IMR-90 (cell line): ENCODE results near the gene HERC5. TPM values are rescaled to one million over a fixed set of nuclear protein-coding genes. Genes with fewer than 3 reads are reported as not detected.

Experiments
- ATAC-seq: fragments of 200-7000 bp; cut with Tn5 transposase; 2 replicates; pipeline ENCODE4 v1.9.1; 2020; ENCODE audit warnings: low read depth, mild to moderate bottlenecking, moderate library complexity
- BruUV-seq: library from RNA; stranded (reverse); fragments of 400-500 nt; replicated peaks from 2 replicates; lab custom pipeline; 2021; lab: Mats Ljungman, UMichigan
- CTCF ChIA-PET: fragments of 300-600 bp; formaldehyde crosslinking; extraction: SDS; loops from one replicate; lab custom pipeline; 2021; ENCODE audit warnings: antibody characterized with exemption; lab: Yijun Ruan, JAX
- POLR2A ChIA-PET: fragments of 300-600 bp; sonication (Branson Sonifier 250); formaldehyde crosslinking; loops from one replicate; lab custom pipeline; 2022; ENCODE audit warnings: antibody characterized with exemption; ENCODE audit not compliant: unreplicated experiment; lab: Charles Lee
- DNase-seq: peaks from one replicate; pipeline ENCODE4 v3.0.0; 2013
- H2AFZ ChIP-seq: replicated peaks from 2 replicates; pipeline ENCODE3; 2013; ENCODE audit warnings: low read length, mild to moderate bottlenecking; ENCODE audit not compliant: poor library complexity
- H2AK5ac ChIP-seq: 2 replicates; pipeline ENCODE4 v1.6.1; 2013; ENCODE audit warnings: low read depth, low read length, inconsistent platforms
- H2AK9ac ChIP-seq: replicated peaks from 2 replicates; pipeline ENCODE3; 2013; ENCODE audit warnings: mild to moderate bottlenecking, low read depth, low read length, moderate library complexity; ENCODE audit not compliant: poor library complexity
- H2BK120ac ChIP-seq: 2 replicates; pipeline ENCODE4 v1.6.1; 2013; ENCODE audit warnings: low read depth, low read length, inconsistent platforms
- H2BK15ac ChIP-seq: 3 replicates; pipeline ENCODE4 v1.6.1; 2013; ENCODE audit warnings: low read depth, low read length, inconsistent platforms
- H2BK20ac ChIP-seq: 2 replicates; pipeline ENCODE4 v1.6.1; 2013; ENCODE audit warnings: low read depth, mild to moderate bottlenecking, inconsistent platforms, low read length, moderate library complexity
- H2BK5ac ChIP-seq: 2 replicates; pipeline ENCODE4 v1.6.1; 2013; ENCODE audit warnings: mild to moderate bottlenecking, low read depth, low read length, inconsistent platforms; ENCODE audit not compliant: poor library complexity, severe bottlenecking
- H3K14ac ChIP-seq: replicated peaks from 2 replicates; pipeline ENCODE4 v1.6.1; 2013; ENCODE audit warnings: low read depth, low read length, inconsistent platforms
- H3K18ac ChIP-seq: 2 replicates; pipeline ENCODE4 v1.6.1; 2013; ENCODE audit warnings: low read depth, low read length, control low read depth
- H3K23ac ChIP-seq: 2 replicates; pipeline ENCODE4 v1.6.1; 2013; ENCODE audit warnings: low read depth, low read length, inconsistent platforms
- H3K27ac ChIP-seq: 2 replicates; pipeline ENCODE4 v1.5.1; 2013; ENCODE audit warnings: mild to moderate bottlenecking, control low read depth, low read length; ENCODE audit not compliant: insufficient read depth
- H3K27me3 ChIP-seq: 2 replicates; pipeline ENCODE4 v1.6.1; 2013; ENCODE audit warnings: low read length; ENCODE audit not compliant: control insufficient read depth, insufficient read depth
- H3K36me3 ChIP-seq: 2 replicates; pipeline ENCODE4 v1.6.1; 2013; ENCODE audit warnings: low read length, mixed read lengths; ENCODE audit not compliant: control insufficient read depth, insufficient read depth
- H3K4ac ChIP-seq: 2 replicates; pipeline ENCODE4 v1.6.1; 2013; ENCODE audit warnings: low read depth, low read length, inconsistent platforms
- H3K4me1 ChIP-seq: 2 replicates; pipeline ENCODE4 v1.6.1; 2013; ENCODE audit warnings: low read length, mixed read lengths; ENCODE audit not compliant: control insufficient read depth, insufficient read depth
- H3K4me2 ChIP-seq: 2 replicates; pipeline ENCODE4 v1.6.1; 2013; ENCODE audit warnings: low read depth, mild to moderate bottlenecking, control low read depth, low read length, moderate library complexity
- H3K4me3 ChIP-seq: 2 replicates; pipeline ENCODE4 v1.5.1; 2013; ENCODE audit warnings: low read depth, mild to moderate bottlenecking, control low read depth, low read length, moderate library complexity; ENCODE audit not compliant: insufficient read depth
- H3K56ac ChIP-seq: 2 replicates; pipeline ENCODE4 v1.6.1; 2013; ENCODE audit warnings: low read length, inconsistent platforms; ENCODE audit not compliant: insufficient read depth; ENCODE audit errors: extremely low read depth
- H3K79me1 ChIP-seq, 2 experiments: 2 replicates each; pipeline ENCODE4 v1.6.1; 2013; ENCODE audit warnings: low read length in 2 of 2, inconsistent platforms in 1 of 2, low read depth in 1 of 2
- H3K9ac ChIP-seq: 2 replicates; pipeline ENCODE4 v1.6.1; 2013; ENCODE audit warnings: low read depth, low read length, control low read depth
- H3K9me1 ChIP-seq: 2 replicates; pipeline ENCODE4 v1.6.1; 2013; ENCODE audit warnings: low read length, inconsistent platforms; ENCODE audit not compliant: insufficient read depth
- H3K9me3 ChIP-seq: 2 replicates; pipeline ENCODE4 v1.6.1; 2013; ENCODE audit warnings: low read length; ENCODE audit not compliant: control insufficient read depth, insufficient read depth
- H4K20me1 ChIP-seq: 2 replicates; pipeline ENCODE4 v1.6.1; 2013; ENCODE audit warnings: low read length, inconsistent platforms; ENCODE audit not compliant: insufficient read depth
- H4K5ac ChIP-seq: 2 replicates; pipeline ENCODE4 v1.6.1; 2013; ENCODE audit warnings: mild to moderate bottlenecking, low read depth, low read length, control low read depth
- H4K8ac ChIP-seq, 2 experiments: 2 replicates each; pipeline ENCODE4 v1.6.1; 2013; ENCODE audit warnings: low read depth in 2 of 2, low read length in 2 of 2, control low read depth in 1 of 2, inconsistent platforms in 1 of 2
- H4K91ac ChIP-seq: 2 replicates; pipeline ENCODE4 v1.6.1; 2013; ENCODE audit warnings: low read depth, low read length, inconsistent platforms; ENCODE audit not compliant: insufficient read depth
- BHLHE40 ChIP-seq: fragments of 150-350 bp; IDR thresholded peaks from 2 replicates; pipeline ENCODE4 v1.6.1; 2016; ENCODE audit warnings: mild to moderate bottlenecking, low read depth, low read length
- CEBPB ChIP-seq: IDR thresholded peaks from 2 replicates; pipeline ENCODE4 v1.6.1; 2012; ENCODE audit warnings: low read depth, low read length, improper control_type of control experiment
- CHD1 ChIP-seq: IDR thresholded peaks from 2 replicates; pipeline ENCODE4 v1.6.1; 2012; ENCODE audit warnings: low read depth, low read length, improper control_type of control experiment
- CTCF ChIP-seq: conservative IDR thresholded peaks from 2 replicates; pipeline ENCODE4 v1.5.1; 2012; ENCODE audit warnings: mild to moderate bottlenecking, low read depth, low read length, improper control_type of control experiment
- ELK1 ChIP-seq: fragments of 150-350 bp; IDR thresholded peaks from 2 replicates; pipeline ENCODE4 v1.6.1; 2016; ENCODE audit warnings: low read depth, mild to moderate bottlenecking, low read length, moderate library complexity, borderline replicate concordance
- FOS ChIP-seq: fragments of 150-350 bp; IDR thresholded peaks from 2 replicates; pipeline ENCODE4 v1.6.1; 2016; ENCODE audit warnings: low read depth, low read length
- MAFK ChIP-seq: IDR thresholded peaks from 2 replicates; pipeline ENCODE4 v1.6.1; 2012; ENCODE audit warnings: low read depth, low read length, improper control_type of control experiment
- MAZ ChIP-seq: IDR thresholded peaks from 2 replicates; pipeline ENCODE4 v1.6.1; 2012; ENCODE audit warnings: low read depth, mild to moderate bottlenecking, low read length, improper control_type of control experiment, moderate library complexity, borderline replicate concordance
- MXI1 ChIP-seq: IDR thresholded peaks from 2 replicates; pipeline ENCODE4 v1.6.1; 2012; ENCODE audit warnings: low read depth, mild to moderate bottlenecking, low read length, moderate library complexity, borderline replicate concordance
- NFE2L2 ChIP-seq: fragments of 150-350 bp; IDR thresholded peaks from 2 replicates; pipeline ENCODE4 v1.6.1; 2016; ENCODE audit warnings: low read depth, mild to moderate bottlenecking, low read length
- POLR2A ChIP-seq: IDR thresholded peaks from 2 replicates; pipeline ENCODE4 v1.6.1; 2012; ENCODE audit warnings: mild to moderate bottlenecking, low read depth, low read length
- RAD21 ChIP-seq: IDR thresholded peaks from 2 replicates; pipeline ENCODE4 v1.6.1; 2012; ENCODE audit warnings: low read length, improper control_type of control experiment
- RCOR1 ChIP-seq: IDR thresholded peaks from 2 replicates; pipeline ENCODE4 v1.6.1; 2012; ENCODE audit warnings: mild to moderate bottlenecking, low read length, improper control_type of control experiment; ENCODE audit not compliant: insufficient replicate concordance
- RFX5 ChIP-seq: IDR thresholded peaks from 2 replicates; pipeline ENCODE4 v1.8.0; 2012; ENCODE audit warnings: low read depth, mild to moderate bottlenecking, low read length, moderate library complexity
- SMC3 ChIP-seq: fragments of 150-350 bp; IDR thresholded peaks from 2 replicates; pipeline ENCODE4 v1.6.1; 2016; ENCODE audit warnings: low read depth, mild to moderate bottlenecking, antibody characterized with exemption, low read length, moderate library complexity
- dilution Hi-C: fragments of 300-500 bp; cut with HindIII; formaldehyde crosslinking; loops from one replicate; pipeline ENCODE4 v1.14.3; 2018; ENCODE audit warnings: low sequenced_read_pairs; ENCODE audit not compliant: unreplicated experiment
- in situ Hi-C: fragments of 300-500 bp; cut with MboI; formaldehyde crosslinking; loops from 3 replicates; pipeline ENCODE4 v1.14.3; 2019; ENCODE audit warnings: low sequenced_read_pairs, inconsistent platforms, mixed read lengths
- intact Hi-C: fragments of 100-400 bp; cut with micrococcal nuclease; formaldehyde crosslinking; loops from 2 replicates; pipeline ENCODE4 v1.10.0; 2022
- polyA plus RNA-seq, 3 experiments: library from polyadenylated mRNA; depleted of rRNA; stranded (reverse); fragments of >200 nt; gene quantifications; 2 replicates each; pipeline ENCODE4 v1.2.3, GENCODE V29; 2012; ENCODE audit warnings: low replicate concordance in 1 of 3
- total RNA-seq: library from RNA; depleted of rRNA; stranded (reverse); fragments of >200 nt; gene quantifications from 2 replicates; pipeline ENCODE4 v1.2.3, GENCODE V29; 2012
- TF ChIP-seq, protein P1 (sequence below): fragments of 150-350 bp; IDR thresholded peaks from 2 replicates; pipeline ENCODE4 v1.6.1; 2017; ENCODE audit warnings: mild to moderate bottlenecking, antibody characterized with exemption, low read length, low read depth

Gene HERC5
- total and polyA plus RNA-seq, 2 of the 4 experiments (the other 2 are of a cell fraction), result under 0.01 TPM; not detected in 1

- DNase-seq (no peak), ATAC-seq (no peak)
- intact Hi-C loops (no loop called here), in situ Hi-C loops (no loop called here), dilution Hi-C loops (no loop called here)
- no TSS peak for BruUV-seq
- TF ChIP-seq FOS (no peak), MAFK (no peak), POLR2A (no peak), MAZ (no peak), RAD21 (no peak), RCOR1 (no peak), CTCF (no peak), SMC3 (no peak), RFX5 (no peak), CEBPB (no peak), MXI1 (no peak), NFE2L2 (no peak), CHD1 (no peak), ELK1 (no peak), BHLHE40 (no peak)
- TF ChIP-seq, protein P1, sequence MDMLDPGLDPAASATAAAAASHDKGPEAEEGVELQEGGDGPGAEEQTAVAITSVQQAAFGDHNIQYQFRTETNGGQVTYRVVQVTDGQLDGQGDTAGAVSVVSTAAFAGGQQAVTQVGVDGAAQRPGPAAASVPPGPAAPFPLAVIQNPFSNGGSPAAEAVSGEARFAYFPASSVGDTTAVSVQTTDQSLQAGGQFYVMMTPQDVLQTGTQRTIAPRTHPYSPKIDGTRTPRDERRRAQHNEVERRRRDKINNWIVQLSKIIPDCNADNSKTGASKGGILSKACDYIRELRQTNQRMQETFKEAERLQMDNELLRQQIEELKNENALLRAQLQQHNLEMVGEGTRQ, result no peak
- ChIA-PET POLR2A (no interaction called here), CTCF (no interaction called here)
- H3K23ac ChIP-seq, result no peak overlapping the region
- H3K27ac ChIP-seq, result no peak overlapping the region
- no peak overlapping the region for H4K5ac ChIP-seq
- no peaks in the 10 kb centered on the region for H3K79me1 ChIP-seq
- H4K8ac ChIP-seq, result no peak overlapping the region
- H3K14ac ChIP-seq, result no peak overlapping the region
- H2AFZ ChIP-seq, result no peak overlapping the region
- no peak overlapping the region for H2BK5ac ChIP-seq
- no peak overlapping the region for H3K4ac ChIP-seq
- no peaks in the 10 kb centered on the region for H3K9me3 ChIP-seq
- no peak overlapping the region for H3K56ac ChIP-seq
- H3K4me3 ChIP-seq, result no peak overlapping the region
- H4K20me1 ChIP-seq, result no peaks in the 10 kb centered on the region
- H3K9me1 ChIP-seq, result no peaks in the 10 kb centered on the region
- peaks cover 2% of the 10 kb centered on the region for H3K27me3 ChIP-seq
- no peak overlapping the region for H3K18ac ChIP-seq
- no peak overlapping the region for H2BK15ac ChIP-seq
- no peak overlapping the region for H4K91ac ChIP-seq
- H2AK9ac ChIP-seq, result no peak overlapping the region
- no peaks in the 10 kb centered on the region for H3K36me3 ChIP-seq
- H3K4me2 ChIP-seq, result no peak overlapping the region
- no peak overlapping the region for H2AK5ac ChIP-seq
- H2BK120ac ChIP-seq, result no peak overlapping the region
- H3K4me1 ChIP-seq, result no peaks in the 10 kb centered on the region
- no peak overlapping the region for H3K9ac ChIP-seq
- no peak overlapping the region for H2BK20ac ChIP-seq
These were observed 8.0 kb upstream of the HERC5 start for GRCh38 chr4:88448889-88449288.
